Measurements from ENCODE around the gene XYLT1.

GRCh38 chr16:17403859-17404545 is 66.8 kb downstream of the XYLT1 start:
- no peak for TF ChIP-seq RAD21 (IDR thresholded peaks at IDR 0.05 in 1 of 2, conservative IDR thresholded peaks at IDR 0.05 in 1 of 2; ENCODE audit: low read depth in 2 of 2, low read length in 2 of 2)
- no peak for TF ChIP-seq CREB1 (IDR thresholded peaks at IDR 0.05)
- TF ChIP-seq, protein P1, sequence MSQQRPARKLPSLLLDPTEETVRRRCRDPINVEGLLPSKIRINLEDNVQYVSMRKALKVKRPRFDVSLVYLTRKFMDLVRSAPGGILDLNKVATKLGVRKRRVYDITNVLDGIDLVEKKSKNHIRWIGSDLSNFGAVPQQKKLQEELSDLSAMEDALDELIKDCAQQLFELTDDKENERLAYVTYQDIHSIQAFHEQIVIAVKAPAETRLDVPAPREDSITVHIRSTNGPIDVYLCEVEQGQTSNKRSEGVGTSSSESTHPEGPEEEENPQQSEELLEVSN (IDR thresholded peaks at IDR 0.05), result no peak
- no peak for TF ChIP-seq ATF3 (IDR thresholded peaks at IDR 0.05; ENCODE audit: insufficient read depth, low read depth, low read length)
- no peak for TF ChIP-seq SIX5 (IDR thresholded peaks at IDR 0.05; ENCODE audit: low read depth, low read length)
- TF ChIP-seq POLR2A (IDR thresholded peaks at IDR 0.05; ENCODE audit: control extremely low read depth in 1 of 2, low read depth in 2 of 2, low read length in 2 of 2), result no peak
- no peak for TF ChIP-seq NRF1 (IDR thresholded peaks at IDR 0.05; ENCODE audit: low read depth, low read length)
- TF ChIP-seq, protein P2, sequence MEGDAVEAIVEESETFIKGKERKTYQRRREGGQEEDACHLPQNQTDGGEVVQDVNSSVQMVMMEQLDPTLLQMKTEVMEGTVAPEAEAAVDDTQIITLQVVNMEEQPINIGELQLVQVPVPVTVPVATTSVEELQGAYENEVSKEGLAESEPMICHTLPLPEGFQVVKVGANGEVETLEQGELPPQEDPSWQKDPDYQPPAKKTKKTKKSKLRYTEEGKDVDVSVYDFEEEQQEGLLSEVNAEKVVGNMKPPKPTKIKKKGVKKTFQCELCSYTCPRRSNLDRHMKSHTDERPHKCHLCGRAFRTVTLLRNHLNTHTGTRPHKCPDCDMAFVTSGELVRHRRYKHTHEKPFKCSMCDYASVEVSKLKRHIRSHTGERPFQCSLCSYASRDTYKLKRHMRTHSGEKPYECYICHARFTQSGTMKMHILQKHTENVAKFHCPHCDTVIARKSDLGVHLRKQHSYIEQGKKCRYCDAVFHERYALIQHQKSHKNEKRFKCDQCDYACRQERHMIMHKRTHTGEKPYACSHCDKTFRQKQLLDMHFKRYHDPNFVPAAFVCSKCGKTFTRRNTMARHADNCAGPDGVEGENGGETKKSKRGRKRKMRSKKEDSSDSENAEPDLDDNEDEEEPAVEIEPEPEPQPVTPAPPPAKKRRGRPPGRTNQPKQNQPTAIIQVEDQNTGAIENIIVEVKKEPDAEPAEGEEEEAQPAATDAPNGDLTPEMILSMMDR (IDR thresholded peaks at IDR 0.05; ENCODE audit: control extremely low read depth in 1 of 3, insufficient read depth in 1 of 3, low read depth in 1 of 3, low read length in 3 of 3), result no peak
- no peak for TF ChIP-seq TBP (IDR thresholded peaks at IDR 0.05; ENCODE audit: low read depth, low read length)

Data from H1 (cell line).